GM12864 (cell line): ENCODE results near the gene CNTF.
A peak's percentile ranks its signal among the peaks of the same experiment; 100 is the strongest.

Experiments
- DNase-seq: peaks from one replicate; pipeline ENCODE4 v3.0.0-alpha.2; 2011; ENCODE audit warnings: low read depth
- H3K4me3 ChIP-seq: 2 replicates; pipeline ENCODE4 v1.5.1; 2011; ENCODE audit warnings: mild to moderate bottlenecking, low read depth, low read length, control low read depth
- CTCF ChIP-seq: IDR thresholded peaks from 2 replicates; pipeline ENCODE4 v1.5.1; 2011; ENCODE audit warnings: low read depth, mild to moderate bottlenecking, moderate library complexity, low read length, control low read depth, inconsistent platforms; ENCODE audit errors: missing control alignments

The CNTF gene

GRCh38 chr11:58641341-58641740, 18.9 kb downstream of the CNTF start:
- no peak for TF ChIP-seq CTCF
- no peak for DNase-seq
- no peak overlapping the region for H3K4me3 ChIP-seq

GRCh38 chr11:58641803-58642581, 19.5 kb downstream of the CNTF start:
- H3K4me3 ChIP-seq, result no peak overlapping the region
- TF ChIP-seq CTCF, result no peak
- DNase-seq, result no peak

GRCh38 chr11:58645854-58646253, 23.4 kb downstream of the CNTF start:
- no peak for DNase-seq
- no peak for TF ChIP-seq CTCF
- no peak overlapping the region for H3K4me3 ChIP-seq

- DNase-seq, result peak; percentile 15
- TF ChIP-seq CTCF, result peak; percentile 2
- no peak overlapping the region for H3K4me3 ChIP-seq
These were observed 24.8 kb downstream of the CNTF start for GRCh38 chr11:58647141-58647699.

GRCh38 chr11:58647866-58648265, 25.4 kb downstream of the CNTF start:
- no peak overlapping the region for H3K4me3 ChIP-seq
- no peak for DNase-seq
- no peak for TF ChIP-seq CTCF

- no peak for DNase-seq
- H3K4me3 ChIP-seq, result no peak overlapping the region
- no peak for TF ChIP-seq CTCF
These were observed 27.2 kb downstream of the CNTF start for GRCh38 chr11:58649623-58650022.

- no peak for TF ChIP-seq CTCF
- no peak for DNase-seq
- no peak overlapping the region for H3K4me3 ChIP-seq
These were observed 28.0 kb downstream of the CNTF start for GRCh38 chr11:58650496-58650895.
